ENCODE data around the gene AFG1L.

DNA sequence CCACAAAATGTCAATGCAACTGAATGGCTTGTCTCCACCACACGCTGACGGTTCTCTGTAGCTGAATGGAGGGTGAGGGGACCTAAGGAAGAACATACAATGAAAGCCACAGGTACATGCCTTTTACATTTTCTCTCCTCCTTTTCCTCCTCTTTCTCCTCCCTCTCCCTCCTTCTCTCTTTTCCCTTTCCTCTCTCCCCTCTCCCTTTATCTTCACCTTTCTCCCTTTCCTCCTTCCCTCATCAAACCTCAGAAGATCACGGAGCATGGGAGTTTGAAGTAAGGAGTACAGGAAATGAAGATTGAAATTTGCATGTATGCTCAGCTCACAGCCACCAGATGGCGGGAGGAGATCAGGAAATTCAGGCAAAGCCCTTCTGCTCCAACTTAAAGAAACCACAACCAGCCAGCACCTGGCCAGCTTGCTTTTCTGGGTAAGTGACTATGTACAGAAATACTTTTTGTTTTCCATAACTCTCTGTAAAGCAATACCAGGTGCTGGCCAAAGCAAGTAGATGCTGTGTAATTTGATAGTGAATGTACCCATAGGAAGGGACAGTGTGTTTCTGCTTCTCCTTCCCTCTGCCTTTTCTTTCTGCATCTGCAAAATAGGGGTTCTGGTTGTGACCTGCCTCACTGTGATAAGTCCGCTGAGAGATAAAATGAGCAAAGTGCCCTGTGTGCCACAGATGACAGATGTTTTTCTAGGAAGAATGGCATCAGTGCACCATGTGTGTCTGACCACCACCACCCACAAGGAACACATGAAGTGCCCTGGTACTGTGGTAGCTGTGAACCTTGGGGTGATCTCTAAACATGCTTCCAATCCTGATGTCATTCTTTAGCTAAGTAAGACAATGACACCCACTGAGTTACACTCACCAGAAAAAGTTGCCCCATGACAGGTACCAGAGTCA lies 247.2 kb downstream of the AFG1L start:
- TF ChIP-seq, protein P1, sequence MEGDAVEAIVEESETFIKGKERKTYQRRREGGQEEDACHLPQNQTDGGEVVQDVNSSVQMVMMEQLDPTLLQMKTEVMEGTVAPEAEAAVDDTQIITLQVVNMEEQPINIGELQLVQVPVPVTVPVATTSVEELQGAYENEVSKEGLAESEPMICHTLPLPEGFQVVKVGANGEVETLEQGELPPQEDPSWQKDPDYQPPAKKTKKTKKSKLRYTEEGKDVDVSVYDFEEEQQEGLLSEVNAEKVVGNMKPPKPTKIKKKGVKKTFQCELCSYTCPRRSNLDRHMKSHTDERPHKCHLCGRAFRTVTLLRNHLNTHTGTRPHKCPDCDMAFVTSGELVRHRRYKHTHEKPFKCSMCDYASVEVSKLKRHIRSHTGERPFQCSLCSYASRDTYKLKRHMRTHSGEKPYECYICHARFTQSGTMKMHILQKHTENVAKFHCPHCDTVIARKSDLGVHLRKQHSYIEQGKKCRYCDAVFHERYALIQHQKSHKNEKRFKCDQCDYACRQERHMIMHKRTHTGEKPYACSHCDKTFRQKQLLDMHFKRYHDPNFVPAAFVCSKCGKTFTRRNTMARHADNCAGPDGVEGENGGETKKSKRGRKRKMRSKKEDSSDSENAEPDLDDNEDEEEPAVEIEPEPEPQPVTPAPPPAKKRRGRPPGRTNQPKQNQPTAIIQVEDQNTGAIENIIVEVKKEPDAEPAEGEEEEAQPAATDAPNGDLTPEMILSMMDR (conservative IDR thresholded peaks at IDR 0.05; ENCODE audit: low read depth in 2 of 2): peak; percentile 95 to 96
- TF ChIP-seq EZH2 (IDR thresholded peaks at IDR 0.05; ENCODE audit: low read depth, unreplicated experiment) (no peak), REST (IDR thresholded peaks at IDR 0.05; ENCODE audit: unreplicated experiment) (no peak), CREB1 (CRISPR knock-in tag; IDR thresholded peaks at IDR 0.05; ENCODE audit: low read depth) (no peak), POLR2AphosphoS5 (IDR thresholded peaks at IDR 0.05; ENCODE audit: low read depth) (no peak), EZH2phosphoT487 (IDR thresholded peaks at IDR 0.05; ENCODE audit: unreplicated experiment) (no peak), STAT1 (IDR thresholded peaks at IDR 0.05; ENCODE audit: unreplicated experiment) (no peak), ZNF114 (CRISPR knock-in tag; IDR thresholded peaks at IDR 0.05) (no peak), NANOG (IDR thresholded peaks at IDR 0.05; ENCODE audit: borderline replicate concordance) (no peak)

Data from GM23338 (cell line).